ENCODE measurements around the gene SHC4.
"Not testable (repeated sequence)": the region's sequence is repeated elsewhere in the genome, so short reads cannot be mapped to it uniquely, and the experiment has no call there.

The SHC4 gene

DNA sequence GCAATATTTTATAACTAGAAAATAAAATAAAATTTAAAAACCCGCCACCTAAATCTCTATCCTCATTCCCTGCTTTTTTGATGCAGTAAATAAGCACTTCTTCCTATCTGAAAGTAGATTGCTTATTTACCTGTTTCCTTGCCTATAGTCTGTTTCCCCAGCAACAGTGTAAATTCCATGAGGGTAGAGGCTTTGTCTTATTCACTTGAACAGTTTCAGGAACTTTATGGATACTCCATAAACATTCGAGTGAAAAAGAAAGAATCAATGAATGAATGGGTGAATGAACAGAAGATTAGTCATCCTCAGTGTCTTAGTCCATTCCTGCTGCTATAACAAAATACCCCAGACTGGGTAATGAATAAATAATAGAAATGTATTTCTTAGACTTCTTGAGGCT, 41.7 kb downstream of the SHC4 start:
- no peak for DNase-seq

DNA sequence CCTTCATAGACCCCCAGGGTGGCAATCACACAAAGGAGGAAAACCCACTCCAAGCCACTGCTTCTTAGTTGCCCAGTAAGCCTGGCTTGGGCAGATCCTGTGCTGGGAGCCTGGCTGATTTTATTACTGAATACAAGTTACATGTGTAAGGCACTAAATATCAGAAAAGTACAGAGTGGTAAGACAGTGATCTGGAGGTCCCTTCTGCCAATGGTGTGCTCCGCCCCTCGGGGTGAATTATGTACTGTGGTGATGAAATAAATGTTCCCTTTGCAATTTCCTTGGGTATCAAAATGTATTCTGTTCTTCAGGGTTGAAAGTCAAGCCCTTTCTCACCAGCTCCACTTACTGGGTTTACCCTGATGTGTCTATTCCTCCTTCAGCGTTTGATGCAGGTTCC, 47.0 kb downstream of the SHC4 start:
- no peak for DNase-seq

DNA sequence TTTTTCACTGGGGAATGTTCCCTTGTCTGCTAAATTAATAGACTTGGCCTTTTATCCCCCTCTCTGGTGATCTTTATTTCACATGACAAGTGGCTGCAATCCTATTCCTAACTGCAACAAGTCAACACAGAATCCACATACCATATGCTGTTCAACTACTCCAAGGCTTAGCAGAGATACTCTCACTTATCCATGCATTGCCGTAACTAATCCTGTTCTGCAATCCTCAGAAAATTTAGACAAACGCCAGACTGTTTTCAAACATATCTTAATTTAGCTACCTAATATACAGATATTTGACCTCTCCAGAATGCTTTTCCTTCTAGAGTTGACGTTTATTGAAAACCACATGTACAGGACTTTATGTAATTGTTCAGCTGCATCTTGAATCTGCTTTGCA, 47.9 kb downstream of the SHC4 start:
- no peak for DNase-seq

DNA sequence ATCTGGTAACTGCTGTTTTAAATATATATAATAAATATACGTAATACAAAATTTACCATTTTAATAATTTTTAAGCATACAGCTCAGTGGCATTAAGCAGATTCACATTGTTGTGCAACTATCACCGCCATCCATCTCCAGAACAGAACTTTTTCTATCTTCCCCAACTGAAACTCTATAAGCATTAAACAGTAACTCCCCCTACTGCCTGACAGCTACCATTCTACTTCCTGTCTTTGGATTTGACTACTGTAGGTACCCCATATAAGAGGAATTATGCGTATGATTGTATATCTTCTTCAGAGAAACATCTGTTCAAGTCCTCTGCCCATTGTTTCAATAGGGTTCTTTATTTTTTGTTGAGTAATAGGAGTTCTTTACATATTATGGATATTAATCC, 49.0 kb downstream of the SHC4 start:
- no peak for DNase-seq

DNA sequence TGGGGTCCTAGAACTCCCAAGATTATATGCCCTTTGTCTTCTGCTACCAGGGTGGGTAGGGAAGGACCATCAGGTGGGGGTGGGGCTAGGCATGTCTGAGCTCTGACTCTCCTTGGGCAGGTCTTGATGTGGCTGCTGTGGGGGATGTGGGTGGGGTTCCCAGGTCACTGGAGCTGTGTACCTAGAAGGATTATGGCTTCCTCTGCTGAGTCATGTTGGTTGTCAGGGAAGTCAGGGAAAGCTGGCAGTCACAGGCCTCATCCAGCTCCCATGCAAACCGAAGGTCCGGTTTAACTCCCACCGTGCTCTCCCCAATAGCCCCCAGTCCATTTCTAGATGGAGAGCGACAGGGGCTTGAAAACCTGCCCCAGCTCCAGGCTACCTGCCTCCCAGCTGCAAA, 50.6 kb downstream of the SHC4 start:
- DNase-seq: no peak

DNA sequence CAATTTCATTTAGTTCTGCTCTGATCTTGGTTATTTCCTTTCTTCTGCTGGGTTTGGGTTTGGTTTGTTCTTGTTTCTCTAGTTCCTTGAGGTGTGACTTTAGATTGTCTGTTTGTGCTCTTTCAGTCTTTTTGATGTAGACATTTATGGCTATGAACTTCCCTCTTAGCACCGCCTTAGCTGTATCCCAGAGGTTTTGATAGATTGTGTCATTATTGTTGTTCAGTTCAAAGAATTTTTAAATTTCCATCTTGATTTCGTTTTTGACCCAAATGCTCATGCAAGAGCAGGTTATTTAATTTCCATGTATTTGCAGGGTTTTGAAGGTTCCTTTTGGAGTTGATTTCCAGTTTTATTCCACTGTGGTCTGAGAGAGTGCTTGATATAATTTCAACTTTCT, 53.2 kb downstream of the SHC4 start:
- DNase-seq: not testable (repeated sequence)

DNA sequence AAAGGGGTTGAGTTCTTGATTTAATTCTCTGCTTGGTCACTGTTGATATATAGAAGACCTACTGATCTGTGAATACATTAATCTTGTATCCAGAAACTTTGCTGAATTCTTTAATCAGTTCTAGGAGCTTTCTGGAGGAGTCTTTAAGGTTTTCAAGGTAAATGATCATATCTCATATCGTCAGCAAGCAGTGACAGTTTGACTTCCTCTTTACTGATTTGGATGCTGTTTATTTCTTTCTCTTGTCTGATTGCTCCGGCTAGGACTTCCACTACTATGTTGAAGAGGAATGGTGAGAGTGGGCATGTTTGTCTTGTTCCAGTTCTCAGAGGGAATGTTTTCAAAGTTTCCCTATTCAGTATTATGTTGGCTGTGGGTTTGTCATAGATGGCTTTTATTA, 54.4 kb downstream of the SHC4 start:
- DNase-seq: not testable (repeated sequence)

DNA sequence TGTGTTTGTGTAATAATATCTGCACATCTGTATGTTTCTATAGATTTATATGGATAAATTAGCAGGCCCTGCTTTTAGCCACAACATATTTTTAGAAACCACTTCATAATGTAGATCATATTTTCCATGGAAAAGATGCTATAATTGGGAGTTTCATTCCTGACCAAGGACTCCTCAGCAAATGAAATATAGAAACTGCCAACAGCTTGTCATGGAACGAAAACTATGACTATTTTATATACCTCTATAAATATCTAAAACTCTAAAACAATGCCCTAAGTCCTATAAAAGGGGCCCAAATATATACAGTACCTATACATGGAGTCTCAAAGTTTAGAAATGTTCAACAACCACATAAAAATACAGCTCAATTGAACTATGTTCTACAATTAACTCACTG, 57.9 kb downstream of the SHC4 start:
- DNase-seq: no peak

DNA sequence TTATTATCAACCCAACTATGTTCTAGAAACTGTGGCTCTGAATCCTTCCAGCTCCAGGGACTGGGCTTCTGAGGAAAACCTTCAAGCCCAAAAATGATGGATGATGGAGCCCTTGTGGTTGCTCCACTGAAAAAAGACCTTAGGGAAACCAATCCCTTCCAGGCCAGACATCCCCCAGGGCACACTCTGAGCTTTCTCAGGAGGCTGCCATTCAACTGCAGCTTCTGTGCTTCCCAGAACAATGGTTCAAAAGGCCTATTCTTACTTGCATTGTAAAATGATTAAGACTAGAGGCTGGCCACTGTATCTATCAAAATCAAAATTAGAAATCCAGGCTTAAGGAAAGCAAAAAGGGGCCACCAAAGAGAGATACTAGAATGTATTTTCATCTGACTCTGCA, 58.5 kb downstream of the SHC4 start:
- no peak for DNase-seq

DNA sequence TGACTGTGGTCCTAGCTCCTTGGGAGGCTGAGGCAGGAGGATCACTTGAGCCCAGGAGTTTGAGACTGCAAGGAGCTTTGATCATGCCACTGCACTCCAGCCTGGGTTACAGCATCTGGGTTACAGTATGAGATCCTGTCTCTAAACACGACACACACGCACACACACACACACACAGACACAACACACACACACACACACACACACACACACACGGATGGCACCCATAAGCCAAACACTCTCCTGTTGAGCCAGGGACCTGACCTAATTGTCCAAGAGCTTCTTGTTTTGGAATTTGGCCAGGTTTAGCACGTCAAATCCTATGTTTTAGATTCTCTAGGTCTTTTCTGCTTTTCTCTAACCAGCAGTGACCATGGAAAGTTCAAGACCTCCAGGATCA, 59.0 kb downstream of the SHC4 start:
- no peak for DNase-seq

DNA sequence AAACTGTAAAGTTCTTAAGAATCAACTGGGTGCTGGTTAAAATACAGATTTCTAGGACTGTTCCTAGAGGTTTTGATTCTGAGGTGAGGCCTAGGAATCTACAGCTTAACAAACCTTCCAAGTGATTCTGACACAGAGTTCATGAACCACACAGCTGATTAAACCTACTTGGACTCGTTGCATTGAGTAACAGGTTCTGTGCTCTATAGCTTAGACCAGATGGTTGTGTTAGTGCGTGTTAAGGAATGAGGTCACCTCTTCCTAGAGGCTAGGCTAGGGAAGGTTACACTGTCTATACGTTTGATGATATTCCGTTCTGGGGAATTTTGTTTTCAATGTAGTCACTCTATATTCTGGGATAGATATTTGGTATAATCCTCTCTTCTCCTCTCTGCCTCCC, 63.9 kb downstream of the SHC4 start:
- no peak for DNase-seq

DNA sequence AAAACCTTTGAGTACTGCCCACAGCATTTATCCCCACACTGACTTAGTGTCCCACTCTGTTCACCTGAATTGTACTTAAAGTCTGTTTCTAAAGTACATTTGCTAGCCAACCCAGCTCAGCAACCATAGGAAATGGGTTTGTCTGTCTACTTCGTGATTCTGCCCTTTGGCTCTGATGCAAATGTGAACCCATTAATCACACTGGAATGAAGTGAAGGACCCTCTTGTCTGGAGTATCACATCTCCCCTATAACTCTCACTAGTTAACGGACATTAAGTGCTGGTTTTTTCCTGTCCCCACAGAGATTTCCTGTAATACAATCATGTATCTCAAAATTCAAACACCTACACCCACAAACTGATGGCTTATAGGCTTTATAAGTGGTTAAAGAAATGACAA, 65.3 kb downstream of the SHC4 start:
- no peak for DNase-seq

DNA sequence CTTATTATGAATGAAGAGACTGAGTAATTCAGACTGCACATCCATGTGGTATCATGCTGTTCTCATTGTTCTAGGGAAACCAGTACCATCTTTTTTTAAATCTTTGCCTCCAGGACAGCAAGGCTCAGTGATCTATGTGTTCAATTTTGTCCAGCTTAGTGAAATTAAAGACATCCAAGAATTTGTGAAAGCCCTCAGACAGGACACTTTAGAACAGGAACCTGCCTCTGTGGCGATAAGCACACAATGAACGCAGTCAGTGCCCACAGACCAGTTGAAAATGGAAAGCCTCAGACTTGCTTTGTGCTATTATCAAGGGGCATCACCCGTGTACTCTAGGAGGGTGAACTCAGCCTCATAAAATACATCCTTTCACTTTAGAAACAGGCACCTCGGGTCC, 65.7 kb downstream of the SHC4 start:
- no peak for DNase-seq

DNA sequence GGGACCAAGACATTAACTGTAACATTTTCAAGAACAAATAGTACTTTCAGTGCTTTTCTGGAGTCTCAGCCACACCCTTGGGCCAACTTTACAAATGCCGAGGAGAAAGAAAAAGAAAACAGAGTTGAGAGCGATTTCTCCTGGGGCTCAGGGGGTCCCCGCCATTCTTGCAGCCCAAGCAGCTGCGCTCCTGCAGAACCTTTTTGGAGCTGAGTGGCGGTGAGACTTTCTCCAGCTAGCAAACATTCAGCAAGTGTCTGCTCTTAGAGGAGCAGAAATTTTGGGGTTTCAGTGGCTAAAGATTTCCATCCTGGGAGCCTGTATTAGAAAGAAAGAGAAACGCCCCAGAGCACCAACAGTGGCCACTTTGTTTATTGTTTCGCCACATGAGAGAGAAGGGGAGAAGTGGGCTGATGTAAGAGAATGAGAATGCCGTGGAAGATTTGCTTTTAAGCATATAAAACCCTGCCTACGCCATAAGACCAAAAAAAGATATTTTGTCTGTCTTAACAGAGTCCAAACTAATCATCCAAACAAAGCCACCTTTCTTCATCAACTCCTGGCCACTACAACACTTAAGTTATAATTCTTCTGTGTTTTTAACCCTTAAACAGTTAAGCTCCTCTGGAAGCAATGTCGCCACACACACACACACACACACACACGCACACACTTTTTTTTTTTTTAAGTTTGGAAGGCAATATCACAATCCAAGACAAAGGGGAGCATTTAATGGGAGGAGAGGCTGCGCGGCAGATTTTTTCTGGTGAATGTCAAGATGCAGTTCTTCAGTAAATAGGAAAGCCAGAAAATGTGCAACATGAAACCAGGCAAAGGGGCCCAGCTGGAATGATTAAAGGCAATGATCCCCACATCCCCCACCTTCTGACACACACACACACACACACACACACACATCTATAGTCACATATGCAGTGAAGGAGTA, 66.6 kb downstream of the SHC4 start:
- no peak for DNase-seq

DNA sequence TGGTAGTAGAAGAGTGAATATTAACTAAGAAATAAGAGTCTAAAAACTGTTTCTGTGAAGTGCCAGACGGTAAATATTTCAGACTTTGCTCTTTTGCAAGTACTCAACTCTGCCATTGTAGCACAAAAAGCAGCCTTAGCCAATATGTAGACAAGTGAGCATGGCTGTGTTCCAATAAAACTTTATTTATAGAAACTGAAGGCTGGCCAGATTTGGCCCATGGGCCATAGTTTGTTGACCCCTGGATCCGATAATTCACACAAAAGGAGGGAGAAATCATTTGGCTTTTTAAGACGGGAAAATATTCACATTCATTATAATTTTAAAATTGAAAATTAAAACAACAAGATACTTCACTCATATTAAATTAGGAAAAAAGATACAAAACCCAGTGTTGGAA, 70.4 kb downstream of the SHC4 start:
- no peak for DNase-seq

DNA sequence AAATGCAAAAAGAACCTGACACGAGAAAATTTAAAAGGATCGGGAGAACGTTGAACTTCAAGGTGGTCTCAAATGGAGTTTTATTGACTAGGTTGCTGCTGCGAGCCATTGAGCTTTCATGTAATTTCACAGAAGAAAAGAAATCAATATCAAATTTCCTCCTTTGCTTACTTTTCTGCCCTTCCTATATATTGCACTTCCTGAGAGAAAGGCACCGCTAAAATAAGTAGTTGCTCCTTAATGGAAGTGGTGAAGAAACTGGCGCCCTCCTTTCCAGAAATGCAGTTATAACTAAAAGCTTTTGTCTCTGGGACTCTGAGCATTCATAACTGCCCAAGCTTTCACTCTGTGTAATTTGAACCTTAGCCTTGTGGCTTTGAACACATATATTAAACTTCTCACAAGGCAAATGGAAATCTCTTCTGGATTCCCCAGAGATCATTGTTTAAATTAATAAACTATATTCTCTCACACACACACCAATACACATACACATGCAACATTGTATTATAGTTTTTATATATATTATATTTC, 72.4 kb downstream of the SHC4 start:
- no peak for DNase-seq

DNA sequence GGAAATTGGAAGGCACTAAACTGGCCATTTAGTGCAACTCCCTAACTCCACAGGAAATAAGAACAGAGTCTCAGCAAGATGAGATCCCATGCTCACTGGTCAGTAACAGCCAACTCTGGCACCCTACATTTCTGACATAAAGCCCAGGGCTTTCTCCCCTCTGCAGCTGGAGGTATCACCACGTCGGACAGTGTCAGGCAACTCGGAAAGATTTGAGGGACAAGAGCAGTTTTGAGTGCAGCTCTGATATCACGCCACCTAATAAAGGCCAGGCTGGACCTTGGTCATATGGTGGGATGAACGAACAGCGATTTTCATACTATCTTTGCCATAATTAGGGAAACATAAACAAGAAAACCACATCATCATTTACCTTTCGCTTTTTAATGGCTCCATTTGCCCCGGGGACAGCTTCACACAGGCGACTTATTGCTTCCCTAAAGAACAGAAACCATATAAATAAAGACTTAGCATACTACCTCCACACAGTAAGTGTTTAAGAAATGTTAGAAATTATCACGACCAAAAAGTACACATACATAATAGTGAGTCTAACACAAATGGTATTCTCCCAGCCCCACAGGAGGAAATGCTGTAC, 73.2 kb downstream of the SHC4 start:
- DNase-seq: no peak

DNA sequence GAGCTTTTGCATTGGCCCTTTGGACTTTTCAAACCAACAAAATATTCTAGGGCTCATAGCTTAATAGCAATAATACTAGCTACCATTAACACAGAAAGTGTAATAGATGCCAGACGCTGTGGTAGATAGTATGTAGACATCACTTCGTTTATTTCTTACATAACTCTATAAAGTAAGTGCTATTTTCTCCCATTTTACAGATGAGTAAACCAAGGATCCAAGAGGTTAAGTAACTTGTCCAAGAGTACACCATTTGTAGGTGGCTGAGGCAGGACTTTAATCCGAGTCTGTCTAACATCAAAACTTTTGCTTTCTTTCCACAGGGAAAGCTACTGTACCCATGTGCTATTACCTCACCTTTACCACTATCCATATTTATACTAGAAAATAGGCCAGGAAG, 73.8 kb downstream of the SHC4 start:
- no peak for DNase-seq

DNA sequence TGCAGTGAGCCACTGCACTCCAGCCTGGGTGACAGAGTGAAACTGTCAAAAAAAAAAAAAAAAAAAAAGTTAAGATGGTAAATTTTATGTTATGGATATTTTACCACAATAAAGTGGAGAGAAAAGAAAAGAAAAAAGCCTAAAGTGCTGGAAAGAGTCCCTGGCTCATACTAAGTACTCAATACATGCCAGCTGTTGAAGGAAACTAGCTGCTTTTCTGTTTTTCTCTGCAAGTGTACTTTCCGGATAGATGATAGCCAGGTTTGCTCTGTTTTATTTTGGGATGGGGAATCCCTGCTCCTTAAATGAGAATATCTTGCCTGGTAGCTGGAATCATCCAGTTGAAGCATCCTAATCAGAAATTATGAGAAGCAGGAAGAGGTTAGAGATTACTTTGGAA, 74.9 kb downstream of the SHC4 start:
- DNase-seq: no peak

DNA sequence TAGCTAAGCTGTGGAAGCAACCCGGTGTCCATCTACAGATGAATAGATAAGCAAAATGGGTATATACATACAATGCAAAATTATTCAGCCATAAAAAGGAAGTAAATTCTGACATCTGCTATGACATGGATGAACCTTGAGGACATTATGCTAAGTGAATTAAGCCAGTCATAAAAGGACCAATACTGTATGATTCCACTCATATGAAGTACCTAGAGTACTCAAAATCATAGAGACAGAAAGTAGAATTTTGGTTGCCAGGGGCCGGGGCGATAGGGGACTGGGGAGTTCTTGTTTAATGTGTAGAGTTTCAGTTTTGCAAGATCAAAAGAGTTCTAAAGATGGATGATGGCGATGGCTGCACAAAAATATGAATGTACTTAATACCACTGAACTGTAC, 75.5 kb downstream of the SHC4 start:
- no peak for DNase-seq

DNA sequence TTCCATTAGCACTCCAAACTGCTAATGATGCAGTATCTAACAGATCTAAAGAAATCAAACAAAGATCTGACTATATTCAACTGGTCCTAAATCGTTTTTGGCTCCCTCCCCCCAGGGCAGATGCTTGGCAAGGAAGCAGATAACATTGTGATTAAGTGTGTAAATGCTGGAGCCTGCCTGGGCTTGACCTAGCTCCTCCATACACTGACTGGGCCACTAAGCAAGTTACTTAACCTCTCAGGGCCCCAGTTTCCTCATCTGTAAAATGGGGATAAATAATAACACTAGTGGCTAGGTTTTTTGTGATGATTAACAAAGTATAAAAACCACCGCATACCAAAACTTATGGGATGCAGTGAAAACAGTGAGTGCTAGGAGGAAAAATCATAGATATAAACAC, 76.6 kb downstream of the SHC4 start:
- DNase-seq: no peak

DNA sequence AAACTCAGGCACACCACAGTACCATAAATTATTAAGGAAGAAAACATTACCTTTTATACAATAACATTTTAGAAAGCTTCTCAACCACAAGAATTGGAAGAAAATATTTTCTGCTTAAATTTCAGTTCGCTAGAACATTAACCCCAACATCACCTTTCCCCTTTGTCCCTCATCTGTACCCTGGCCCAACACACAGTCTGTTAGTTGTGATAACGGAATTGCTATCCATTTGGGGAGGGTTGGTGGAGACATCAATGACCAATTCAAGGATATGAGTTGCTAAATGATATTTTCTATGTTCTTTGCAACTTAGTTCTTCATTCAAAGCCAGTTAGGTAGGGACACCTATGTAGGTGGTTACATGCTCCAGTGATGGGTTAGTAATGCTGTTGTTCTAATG, 80.0 kb downstream of the SHC4 start:
- no peak for DNase-seq

DNA sequence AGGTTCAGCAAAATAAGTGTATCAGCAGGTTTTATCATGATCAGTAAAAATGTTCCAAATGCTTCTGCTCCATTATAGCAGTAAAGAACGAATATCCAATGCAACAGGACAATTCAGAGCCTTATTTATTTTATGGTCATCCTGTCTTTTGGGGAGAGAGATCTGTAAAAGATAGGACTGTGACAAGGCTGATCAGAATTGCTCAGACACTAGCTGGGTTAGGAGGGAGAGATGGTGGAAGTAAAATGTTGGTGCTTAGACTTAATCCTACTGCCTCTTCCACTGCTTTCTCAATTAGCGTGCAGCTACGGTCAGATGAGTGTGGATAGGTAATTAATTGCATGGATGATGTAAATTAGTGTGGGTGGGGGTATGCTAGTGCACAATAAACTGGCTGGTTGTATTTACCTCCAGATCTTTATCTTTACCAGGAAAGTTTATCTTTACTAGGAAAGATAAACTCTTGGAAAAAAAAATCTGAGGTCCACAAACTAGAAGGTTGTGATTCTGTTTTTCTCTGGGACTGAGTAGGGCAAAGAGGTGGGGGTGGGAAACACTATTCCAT, 83.6 kb downstream of the SHC4 start:
- no peak for DNase-seq

All from T1000 (cell line).